Adipocyte (in vitro differentiated cells): Measurements from ENCODE around the gene NOP14.
A peak's percentile ranks its signal among the peaks of the same experiment; 100 is the strongest.
"Not testable (repeated sequence)": the region's sequence is repeated elsewhere in the genome, so short reads cannot be mapped to it uniquely, and the experiment has no call there.

Source experiments
- DNase-seq: peaks from one replicate; pipeline ENCODE4 v3.0.0-alpha.2; 2015; ENCODE audit warnings: low read depth
- H3K27me3 ChIP-seq: replicated peaks from 2 replicates; pipeline ENCODE4 v1.7.0; 2013; ENCODE audit warnings: mild to moderate bottlenecking, low read length, moderate library complexity; ENCODE audit not compliant: control insufficient read depth, insufficient read depth
- H3K36me3 ChIP-seq: 2 replicates; pipeline ENCODE4 v1.7.0; 2013; ENCODE audit warnings: low read length, mild to moderate bottlenecking, moderate library complexity; ENCODE audit not compliant: control insufficient read depth, insufficient read depth, severe bottlenecking
- H3K4me1 ChIP-seq: 2 replicates; pipeline ENCODE4 v1.7.0; 2013; ENCODE audit warnings: mild to moderate bottlenecking, low read length, moderate library complexity; ENCODE audit not compliant: control insufficient read depth, insufficient read depth
- H3K4me3 ChIP-seq: 2 replicates; pipeline ENCODE4 v1.7.0; 2013; ENCODE audit warnings: mild to moderate bottlenecking, low read length, moderate library complexity
- H3K9ac ChIP-seq: 2 replicates; pipeline ENCODE4 v1.7.0; 2013; ENCODE audit warnings: mild to moderate bottlenecking, low read length, moderate library complexity
- H3K9me3 ChIP-seq: 2 replicates; pipeline ENCODE4 v1.7.0; 2013; ENCODE audit warnings: mild to moderate bottlenecking, low read length, moderate library complexity; ENCODE audit not compliant: control insufficient read depth

NOP14 gene

GRCh38 chr4:2963175-2963965, at the start of gene NOP14, which contains the start of gene GRK4:
NOP14 (minus strand) TSS chr4:2963406; CDS start chr4:2963319, 87 bp downstream.
GRK4 (plus strand) TSS chr4:2963571; CDS start chr4:2964071, 500 bp downstream.
- no peaks in the 10 kb centered on the region for H3K27me3 ChIP-seq
- peak; percentile 100 for DNase-seq
- H3K4me1 ChIP-seq = peaks cover 37% of the 10 kb centered on the region
- H3K9ac ChIP-seq = peak within 1 kb of the TSS; percentile 99
- H3K9me3 ChIP-seq = no peaks in the 10 kb centered on the region
- peak within 1 kb of the TSS; percentile 90 for H3K4me3 ChIP-seq
- peaks cover 1% of the 10 kb centered on the region for H3K36me3 ChIP-seq

DNA sequence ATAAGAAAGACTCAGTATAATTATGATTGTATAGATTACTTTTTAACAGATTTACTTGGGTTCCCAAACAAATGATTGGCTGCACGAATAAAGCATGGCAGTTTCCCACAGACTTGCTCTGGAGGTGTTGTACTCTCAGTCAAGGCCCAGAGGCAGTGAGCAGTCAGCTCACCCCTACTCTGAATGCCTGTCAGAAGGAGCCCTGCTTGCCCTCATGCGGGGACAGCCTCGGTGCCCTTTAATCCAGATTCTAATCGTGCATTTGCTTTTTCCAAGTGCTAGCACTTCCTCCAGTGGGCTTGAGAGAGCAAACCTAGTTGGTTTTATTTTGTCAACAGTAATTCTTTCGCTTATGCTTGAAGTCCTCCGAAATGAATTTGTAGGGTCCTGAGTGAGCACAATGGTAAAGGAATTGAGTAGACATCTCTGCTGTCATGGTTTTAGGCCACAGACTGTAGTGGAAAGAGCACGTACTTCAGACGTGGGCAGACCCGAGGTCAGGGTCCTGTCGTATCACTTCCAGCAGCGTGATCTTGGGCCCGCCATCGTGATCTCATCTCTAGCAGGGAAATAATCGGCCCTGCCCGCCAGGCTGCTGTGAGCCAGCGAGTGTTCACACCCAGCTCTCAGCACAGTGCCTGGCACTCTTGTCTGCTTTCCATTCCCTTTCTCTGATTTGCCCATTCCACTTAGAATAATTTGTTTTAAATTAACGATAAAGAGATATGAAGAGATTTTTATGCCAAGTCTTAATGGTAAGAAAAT, 48.4 kb upstream of the NOP14 start:
- H3K4me3 ChIP-seq = no peak overlapping the region
- peaks cover 24% of the 10 kb centered on the region for H3K4me1 ChIP-seq
- no peak for DNase-seq
- H3K9me3 ChIP-seq = no peaks in the 10 kb centered on the region
- H3K36me3 ChIP-seq = no peaks in the 10 kb centered on the region
- H3K27me3 ChIP-seq = no peaks in the 10 kb centered on the region
- peak overlapping the region; percentile 27 for H3K9ac ChIP-seq

GRCh38 chr4:3010998-3011397, 47.8 kb upstream of the NOP14 start:
- Histone ChIP-seq H3K36me3 (no peaks in the 10 kb centered on the region), H3K4me3 (peak overlapping the region; percentile 66), H3K27me3 (no peaks in the 10 kb centered on the region), H3K4me1 (peaks cover 24% of the 10 kb centered on the region), H3K9ac (peak overlapping the region; percentile 70), H3K9me3 (no peaks in the 10 kb centered on the region)
- DNase-seq = peak; percentile 95

DNA sequence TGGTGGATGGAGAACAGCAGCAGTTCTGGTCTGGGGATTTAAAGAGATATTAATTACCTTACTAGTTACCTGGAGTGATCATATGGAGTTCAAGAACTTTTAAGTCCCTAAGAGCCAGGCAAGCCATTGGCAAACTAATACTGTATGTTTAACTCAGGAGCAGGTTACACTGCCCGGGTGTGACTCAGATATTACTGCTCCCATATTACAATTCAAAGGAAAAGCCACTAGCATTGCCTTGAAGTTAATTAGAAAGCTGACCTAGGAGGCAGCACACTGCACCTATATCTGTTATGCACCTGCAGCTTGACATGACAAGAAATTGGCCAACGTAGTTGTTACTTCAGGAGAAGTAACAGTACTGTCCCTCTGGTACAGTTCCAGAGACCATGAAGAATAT, 47.4 kb upstream of the NOP14 start:
- Histone ChIP-seq H3K36me3 (no peaks in the 10 kb centered on the region), H3K27me3 (no peaks in the 10 kb centered on the region), H3K4me3 (peak overlapping the region; percentile 66), H3K9me3 (no peaks in the 10 kb centered on the region), H3K4me1 (peaks cover 24% of the 10 kb centered on the region), H3K9ac (peak overlapping the region; percentile 70)
- DNase-seq = no peak

- H3K4me3 ChIP-seq = no peak overlapping the region
- peak; percentile 43 for DNase-seq
Measured at GRCh38 chr4:3009422-3009821, 46.2 kb upstream of the NOP14 start.

GRCh38 chr4:3007724-3008123, 44.5 kb upstream of the NOP14 start:
- no peaks in the 10 kb centered on the region for H3K27me3 ChIP-seq
- H3K4me3 ChIP-seq = no peak overlapping the region
- no peaks in the 10 kb centered on the region for H3K9me3 ChIP-seq
- no peak overlapping the region for H3K9ac ChIP-seq
- DNase-seq = no peak
- peaks cover 36% of the 10 kb centered on the region for H3K4me1 ChIP-seq
- no peaks in the 10 kb centered on the region for H3K36me3 ChIP-seq

More at GRCh38 chr4:3009422-3009821, 46.2 kb upstream of the NOP14 start:
- H3K36me3 ChIP-seq = no peaks in the 10 kb centered on the region
- peaks cover 25% of the 10 kb centered on the region for H3K4me1 ChIP-seq
- H3K27me3 ChIP-seq = no peaks in the 10 kb centered on the region
- H3K9ac ChIP-seq = no peak overlapping the region
- H3K9me3 ChIP-seq = no peaks in the 10 kb centered on the region

- H3K27me3 ChIP-seq = no peaks in the 10 kb centered on the region
- no peaks in the 10 kb centered on the region for H3K9me3 ChIP-seq
Measured at GRCh38 chr4:2996415-2996814, 33.2 kb upstream of the NOP14 start.

GRCh38 chr4:2995546-2996265, 32.5 kb upstream of the NOP14 start:
- Histone ChIP-seq H3K27me3 (no peaks in the 10 kb centered on the region), H3K9ac (no peak overlapping the region), H3K4me3 (no peak overlapping the region), H3K36me3 (no peaks in the 10 kb centered on the region), H3K9me3 (no peaks in the 10 kb centered on the region), H3K4me1 (no peaks in the 10 kb centered on the region)
- DNase-seq = no peak

More at GRCh38 chr4:2996415-2996814, 33.2 kb upstream of the NOP14 start:
- no peak overlapping the region for H3K9ac ChIP-seq
- no peak overlapping the region for H3K4me3 ChIP-seq
- DNase-seq = no peak
- H3K36me3 ChIP-seq = no peaks in the 10 kb centered on the region
- no peaks in the 10 kb centered on the region for H3K4me1 ChIP-seq

- H3K9ac ChIP-seq = no peak overlapping the region
- no peaks in the 10 kb centered on the region for H3K9me3 ChIP-seq
- no peak for DNase-seq
- H3K4me1 ChIP-seq = no peaks in the 10 kb centered on the region
- no peak overlapping the region for H3K4me3 ChIP-seq
- no peaks in the 10 kb centered on the region for H3K36me3 ChIP-seq
- no peaks in the 10 kb centered on the region for H3K27me3 ChIP-seq
Measured at GRCh38 chr4:2994917-2995316, 31.7 kb upstream of the NOP14 start.

- H3K4me1 ChIP-seq = peaks cover 9% of the 10 kb centered on the region
- no peaks in the 10 kb centered on the region for H3K27me3 ChIP-seq
- no peaks in the 10 kb centered on the region for H3K9me3 ChIP-seq
- H3K9ac ChIP-seq = no peak overlapping the region
- no peak for DNase-seq
- no peak overlapping the region for H3K4me3 ChIP-seq
- H3K36me3 ChIP-seq = no peaks in the 10 kb centered on the region
Measured at GRCh38 chr4:2991243-2991642, 28.0 kb upstream of the NOP14 start.

GRCh38 chr4:2983715-2984114, 20.5 kb upstream of the NOP14 start:
- not testable (repeated sequence) for H3K9ac ChIP-seq, H3K36me3 ChIP-seq, H3K9me3 ChIP-seq, H3K4me3 ChIP-seq, DNase-seq, H3K27me3 ChIP-seq
- peaks cover 26% of the 10 kb centered on the region for H3K4me1 ChIP-seq
